ENCODE measurements around the gene CALML3. TPM values are rescaled to one million over a fixed set of nuclear protein-coding genes. Genes with fewer than 3 reads are reported as not detected.

The CALML3 gene
- total RNA-seq, 4 donors from 2014 or later: 0.24 TPM; not detected in 3

GRCh38 chr10:5529702-5530411, 5.1 kb downstream of the CALML3 start:
- no peak overlapping the region for H3K27ac ChIP-seq
- no peaks in the 10 kb centered on the region for H3K27me3 ChIP-seq
- no peaks in the 10 kb centered on the region for H3K36me3 ChIP-seq
- no peak overlapping the region for H3K4me3 ChIP-seq (replicated peaks in 1 of 3)
- peaks cover 0 to 4% of the 10 kb centered on the region in 2 donors for H3K4me1 ChIP-seq
- H3K9me3 ChIP-seq: no peaks in the 10 kb centered on the region
- TF ChIP-seq CTCF (IDR thresholded peaks at IDR 0.05) (no peak), POLR2A (IDR thresholded peaks at IDR 0.05) (no peak)
- intact Hi-C loops (cut with DNase I): no loop called here
- WGBS, 2 donors: 91 to 94% methylated on average over 7 of the region's 7 CpGs
- DNase-seq: no peak

DNA sequence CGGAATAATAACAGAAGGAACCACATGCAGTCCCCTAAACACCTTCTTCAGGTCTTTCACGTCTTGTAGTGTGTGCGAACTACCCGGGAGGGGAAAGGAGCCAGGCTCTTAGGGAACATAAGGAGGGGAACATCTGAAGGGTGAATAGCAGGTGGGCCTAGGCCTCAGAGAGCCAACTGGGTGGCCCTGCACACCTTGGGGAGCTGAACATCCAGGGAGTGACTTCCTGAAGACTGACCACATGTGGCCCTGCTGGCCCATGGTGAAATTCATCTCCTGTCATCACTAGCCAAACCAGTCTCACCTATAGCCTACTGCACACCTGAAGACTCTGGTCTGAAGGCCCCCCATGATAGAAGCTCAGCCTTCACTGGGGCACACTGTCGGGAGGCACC, 5.6 kb downstream of the CALML3 start:
- Histone ChIP-seq H3K9me3 (no peaks in the 10 kb centered on the region), H3K4me1 (peaks cover 0 to 8% of the 10 kb centered on the region in 2 donors), H3K27me3 (no peaks in the 10 kb centered on the region), H3K27ac (no peak overlapping the region), H3K36me3 (no peaks in the 10 kb centered on the region), H3K4me3 (replicated peaks in 1 of 3) (no peak overlapping the region)
- TF ChIP-seq CTCF (IDR thresholded peaks at IDR 0.05) (no peak), POLR2A (IDR thresholded peaks at IDR 0.05) (no peak)
- intact Hi-C loops (cut with DNase I): no loop called here
- peak in 1 of 2 donors; percentile 0 for DNase-seq
- 96 to 97% methylated on average over 5 of the region's 5 CpGs for WGBS, 2 donors

DNA sequence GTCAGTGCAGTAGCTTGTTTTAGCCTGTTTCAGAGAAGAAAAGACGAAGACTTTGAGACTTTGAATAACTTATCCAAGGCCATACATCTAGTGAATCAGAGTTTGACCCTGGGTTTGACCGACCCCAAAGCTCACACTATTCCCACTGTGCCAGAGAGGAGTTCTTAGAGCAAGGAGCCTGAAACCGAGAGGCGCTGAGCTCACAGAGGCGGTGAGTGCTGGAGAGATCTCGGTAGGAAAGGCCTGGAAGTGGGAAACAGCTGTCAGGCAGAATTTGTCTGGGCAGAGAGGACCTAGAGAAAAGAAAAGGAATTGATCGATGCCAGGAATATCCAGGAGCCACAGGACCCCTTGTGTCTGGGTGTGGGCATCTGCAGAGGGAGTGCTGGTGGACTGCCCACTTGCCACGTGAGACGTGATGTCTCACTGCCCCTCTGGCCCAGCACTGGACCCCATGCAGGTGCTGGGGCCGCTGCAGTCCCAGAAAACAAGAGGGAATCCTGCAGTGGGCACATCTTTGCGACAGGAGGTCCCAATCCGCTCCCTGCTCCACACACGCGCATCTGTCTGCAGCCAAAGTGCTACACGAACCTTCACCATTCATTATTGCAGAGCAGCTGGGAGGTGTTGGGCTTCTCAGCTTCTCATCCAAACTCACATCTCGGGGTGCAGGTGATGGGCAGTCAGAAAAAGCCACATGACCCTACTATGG, 6.2 kb downstream of the CALML3 start:
- no peaks in the 10 kb centered on the region for H3K27me3 ChIP-seq
- 96% methylated on average over 16 of the region's 16 CpGs for whole genome bisulfite sequencing, 2 donors
- intact Hi-C loops (cut with DNase I): no loop called here
- no peak overlapping the region for H3K4me3 ChIP-seq (replicated peaks in 1 of 3)
- DNase-seq: peak in 1 of 2 donors; percentile 0
- H3K36me3 ChIP-seq: no peaks in the 10 kb centered on the region
- no peaks in the 10 kb centered on the region for H3K9me3 ChIP-seq
- H3K27ac ChIP-seq: no peak overlapping the region
- TF ChIP-seq POLR2A (IDR thresholded peaks at IDR 0.05) (no peak), CTCF (IDR thresholded peaks at IDR 0.05) (no peak)
- H3K4me1 ChIP-seq: peaks cover 0 to 8% of the 10 kb centered on the region in 2 donors

GRCh38 chr10:5531558-5532306, 7.0 kb downstream of the CALML3 start:
- peak in 1 of 2 donors; percentile 1 for DNase-seq
- no peaks in the 10 kb centered on the region for H3K27me3 ChIP-seq
- intact Hi-C loops (cut with DNase I): no loop called here

More at GRCh38 chr10:5531558-5532306, 7.0 kb downstream of the CALML3 start:
- H3K36me3 ChIP-seq: no peaks in the 10 kb centered on the region
- H3K4me1 ChIP-seq: peaks cover 0 to 8% of the 10 kb centered on the region in 2 donors
- H3K27ac ChIP-seq: no peak overlapping the region
- H3K4me3 ChIP-seq (replicated peaks in 1 of 3): no peak overlapping the region
- 79 to 83% methylated on average over 9 to 10 of the region's 10 CpGs for WGBS, 2 donors
- TF ChIP-seq CTCF (IDR thresholded peaks at IDR 0.05) (no peak), POLR2A (IDR thresholded peaks at IDR 0.05) (no peak)
- H3K9me3 ChIP-seq: no peaks in the 10 kb centered on the region
